Keratinocyte (primary cell): ENCODE results near the gene OSBPL10.

Experiments used
- CTCF ChIP-seq, 3 experiments: IDR thresholded peaks in 1 of 3; conservative IDR thresholded peaks in 1 of 3; optimal IDR thresholded peaks in 1 of 3; 2 replicates in 2 of 3; 3 replicates in 1 of 3; pipeline versions ENCODE3 to v1.5.1; 2011; ENCODE audit warnings: low read length in 3 of 3, mild to moderate bottlenecking in 3 of 3, moderate library complexity in 2 of 3, control low read depth in 1 of 3, inconsistent platforms in 1 of 3; ENCODE audit not compliant: insufficient read depth in 2 of 3; ENCODE audit errors: extremely low read depth in 1 of 3
- EZH2 ChIP-seq: IDR thresholded peaks from one replicate; pipeline ENCODE4 v1.6.1; 2012; ENCODE audit warnings: inconsistent platforms, mild to moderate bottlenecking, low read length, moderate library complexity

- TF ChIP-seq CTCF (optimal IDR thresholded peaks at IDR 0.05 in 1 of 3, IDR thresholded peaks at IDR 0.05 in 1 of 3, conservative IDR thresholded peaks at IDR 0.05 in 1 of 3; ENCODE audit: extremely low read depth in 1 of 3, insufficient read depth in 2 of 3, low read length in 3 of 3) (no peak), EZH2 (no peak)
Measured at GRCh38 chr3:31740397-31740796, 240.7 kb downstream of the OSBPL10 start.
